ENCODE measurements around the gene SEMA4D.
"Not testable (repeated sequence)": the region's sequence is repeated elsewhere in the genome, so short reads cannot be mapped to it uniquely, and the experiment has no call there.

Gene SEMA4D

DNA sequence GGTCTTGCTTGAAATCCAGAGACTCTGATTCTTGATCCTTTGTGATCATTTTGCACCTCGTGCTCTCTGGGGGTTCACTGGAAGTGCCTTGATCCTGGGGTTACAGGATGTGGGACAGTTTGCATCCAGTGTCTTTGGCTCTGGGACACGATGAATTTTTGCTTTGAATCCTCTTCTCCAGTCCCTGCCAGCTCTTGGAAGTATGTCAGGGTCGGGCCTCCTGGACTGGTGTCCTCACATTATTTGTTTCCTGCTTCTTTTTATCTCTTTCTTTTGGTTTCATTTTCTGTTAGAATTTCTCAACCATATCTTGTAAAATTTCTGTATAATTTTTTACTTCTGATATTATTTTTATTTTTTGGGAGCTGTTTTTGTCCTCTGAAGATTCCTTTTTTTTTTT lies 145.5 kb downstream of the SEMA4D start:
- no peak for DNase-seq (ENCODE audit: low spot score)

DNA sequence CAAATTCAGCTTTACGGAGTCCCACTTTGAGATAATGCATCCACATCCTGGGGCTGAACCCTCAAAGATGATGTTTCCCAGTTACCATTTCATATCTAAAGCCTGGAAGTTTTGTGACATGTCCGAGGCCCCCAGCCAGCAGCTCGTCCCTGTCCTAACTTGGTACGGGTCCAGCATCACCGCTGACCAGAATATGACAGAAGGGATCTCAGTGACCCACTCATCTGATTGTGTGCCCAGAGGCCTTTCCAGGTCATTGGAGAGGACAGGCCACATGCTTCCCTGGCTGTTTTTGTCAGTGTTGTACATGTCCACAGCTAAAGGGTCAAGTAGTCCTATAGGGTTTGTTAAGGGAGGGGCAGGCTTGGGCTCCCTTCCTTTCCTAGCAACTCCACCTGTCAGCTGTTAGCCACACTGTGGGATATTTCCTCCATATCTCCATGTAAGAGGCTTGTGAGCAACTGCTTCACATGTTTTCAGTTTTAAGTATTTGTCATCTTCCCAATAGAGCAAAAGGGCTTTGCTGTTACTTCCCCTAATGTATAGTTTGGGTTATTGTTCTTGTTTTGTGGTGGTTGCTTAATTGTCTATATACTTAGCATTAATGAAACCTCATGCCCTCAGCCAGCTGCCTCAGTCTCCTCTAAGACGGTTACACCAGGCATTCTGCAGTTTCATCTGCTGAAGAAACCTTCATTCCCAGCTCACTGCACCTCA lies 146.2 kb downstream of the SEMA4D start:
- DNase-seq (ENCODE audit: low spot score): no peak

DNA sequence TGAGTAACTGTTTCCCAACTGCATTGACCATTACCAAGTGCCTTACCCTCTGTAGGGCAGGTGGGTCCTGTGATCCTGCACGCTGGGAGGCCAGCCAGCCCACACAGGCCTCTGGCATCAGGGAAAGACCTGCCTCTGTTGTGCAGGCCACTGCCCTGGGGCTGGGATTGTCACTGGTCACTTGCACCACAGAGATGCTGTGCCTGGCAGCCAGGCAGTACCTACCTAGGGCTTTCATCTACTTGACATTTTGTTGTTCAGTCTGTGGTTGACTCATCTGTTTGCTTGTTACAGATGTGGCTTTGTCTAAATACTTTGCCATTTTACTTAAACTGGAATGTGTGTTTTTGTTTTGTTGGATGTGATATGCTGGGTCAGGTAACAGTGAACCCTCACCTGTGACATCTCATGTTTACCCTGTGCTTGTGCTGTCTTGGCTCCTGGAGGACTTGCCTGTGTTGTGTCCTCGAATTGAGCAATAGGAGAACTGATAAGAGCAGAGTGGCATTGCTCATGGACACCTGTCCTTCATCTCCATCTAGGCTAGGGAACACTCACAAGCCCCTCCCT lies 146.8 kb downstream of the SEMA4D start:
- no peak for DNase-seq (ENCODE audit: low spot score)

DNA sequence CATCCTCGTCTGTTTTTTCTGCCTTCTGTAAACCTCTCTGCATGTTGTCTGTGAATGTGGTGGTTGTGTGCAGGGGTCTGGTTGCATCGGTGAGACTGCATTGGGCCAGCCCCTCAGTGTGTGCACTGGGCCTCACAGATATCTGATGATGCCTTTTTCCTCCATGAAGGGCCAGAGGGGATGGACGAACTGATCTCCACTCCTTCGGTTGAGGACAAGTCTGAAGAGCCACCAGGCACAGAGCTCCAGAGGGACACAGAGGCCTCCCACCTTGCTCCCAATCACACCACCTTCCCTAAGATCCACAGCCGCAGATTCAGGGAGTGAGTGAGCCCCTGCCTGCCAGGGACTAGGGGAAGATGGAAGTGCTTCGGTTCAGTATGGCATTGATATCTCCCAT lies 148.3 kb downstream of the SEMA4D start:
- DNase-seq (ENCODE audit: low spot score): no peak

DNA sequence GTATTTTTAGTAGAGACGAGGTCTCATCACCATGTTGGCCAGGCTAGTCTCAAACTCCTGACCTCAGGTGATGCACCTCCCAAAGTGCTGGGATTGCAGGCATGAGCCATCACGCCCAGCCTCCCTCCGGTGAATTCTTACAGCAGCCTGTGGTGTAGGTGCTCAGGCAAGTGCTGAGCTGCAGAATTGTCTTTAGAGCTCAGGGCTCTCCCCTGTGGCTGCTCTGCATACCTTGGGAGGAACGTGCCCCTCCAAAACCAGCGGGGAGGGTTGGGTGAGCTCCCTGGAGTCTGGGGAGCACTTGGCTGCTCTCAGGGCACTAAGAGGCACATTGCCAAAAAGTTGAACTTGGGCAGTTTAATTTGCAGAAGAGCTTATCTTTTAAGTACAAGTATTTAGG lies 150.3 kb downstream of the SEMA4D start:
- no peak for DNase-seq (ENCODE audit: low spot score)

DNA sequence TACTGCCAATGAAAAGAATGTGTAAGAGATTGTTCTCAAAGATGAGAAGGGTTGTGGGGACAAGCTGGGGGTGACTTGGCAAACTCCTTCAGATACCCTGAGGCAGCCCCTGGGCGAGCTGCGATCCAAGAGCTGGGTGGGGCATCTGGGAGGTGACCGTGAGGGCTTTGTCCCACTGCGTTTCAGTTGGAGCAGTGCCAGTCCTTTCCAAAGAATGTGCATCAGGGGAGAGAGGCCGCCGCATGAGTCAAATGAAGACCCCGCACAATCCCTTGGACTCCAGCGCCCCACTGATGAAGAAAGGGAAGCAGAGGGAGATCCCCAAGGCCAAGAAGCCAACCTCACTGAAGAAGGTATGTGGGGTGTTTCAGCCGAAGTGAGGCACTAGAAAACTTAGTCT lies 151.2 kb downstream of the SEMA4D start:
- no peak for DNase-seq (ENCODE audit: low spot score)

DNA sequence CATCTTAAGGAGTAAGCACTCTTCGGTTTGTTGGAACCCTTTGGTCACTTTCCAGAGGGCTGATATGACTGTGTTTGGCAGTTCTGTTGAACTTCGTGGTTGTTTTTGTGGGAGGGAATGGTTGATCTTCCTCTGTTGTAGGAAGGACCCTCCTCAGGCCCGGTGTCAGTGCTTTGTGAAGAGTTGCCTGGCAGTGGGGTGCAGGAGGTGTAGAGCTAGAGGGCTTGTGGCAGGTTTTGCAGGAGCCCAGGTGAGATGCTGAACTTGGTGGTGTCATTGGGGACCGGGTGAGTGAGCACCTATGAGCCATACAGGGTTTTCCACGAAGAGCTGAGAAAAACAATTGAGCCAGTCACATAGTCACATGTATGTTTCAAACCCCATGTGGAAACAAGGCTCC lies 152.4 kb downstream of the SEMA4D start:
- no peak for DNase-seq (ENCODE audit: low spot score)

DNA sequence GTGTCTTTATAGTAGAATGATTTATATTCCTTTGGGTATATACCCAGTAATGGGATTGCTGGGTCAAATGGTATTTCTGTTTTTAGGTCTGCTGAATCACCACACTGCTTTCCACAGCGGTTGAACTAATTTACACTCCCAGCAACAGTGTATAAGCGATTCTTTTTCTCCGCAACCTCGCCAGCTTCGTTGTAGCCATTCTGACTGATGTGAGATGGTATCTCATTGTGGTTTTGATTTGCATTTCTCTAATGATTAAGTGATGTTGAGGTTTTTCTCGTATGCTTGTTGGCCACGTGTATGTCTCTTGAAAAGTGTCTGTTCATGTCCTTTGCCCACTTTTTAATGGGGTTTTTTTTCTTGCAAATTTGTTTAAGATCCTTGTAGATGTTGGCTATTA lies 154.1 kb downstream of the SEMA4D start:
- not testable (repeated sequence) for DNase-seq (ENCODE audit: low spot score)

DNA sequence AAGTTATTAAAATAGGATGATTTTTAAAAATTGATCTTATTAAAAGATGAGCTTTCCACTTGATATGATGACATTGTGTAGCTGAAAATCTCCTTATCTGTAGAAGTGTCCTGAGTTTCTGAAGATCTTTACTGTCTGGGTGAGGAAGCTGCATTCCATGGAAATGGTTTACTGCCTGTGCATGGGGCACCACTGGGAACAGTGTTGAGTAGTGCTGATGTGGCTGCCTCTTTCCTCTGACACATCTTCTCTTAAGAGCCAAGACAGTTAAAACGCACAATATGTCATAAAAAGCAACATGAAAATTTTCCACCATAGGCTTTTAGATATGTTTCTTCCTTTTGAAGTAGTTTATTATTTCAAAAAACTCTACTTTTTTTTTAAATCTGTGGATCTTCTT lies 155.0 kb downstream of the SEMA4D start:
- DNase-seq (ENCODE audit: low spot score): no peak

DNA sequence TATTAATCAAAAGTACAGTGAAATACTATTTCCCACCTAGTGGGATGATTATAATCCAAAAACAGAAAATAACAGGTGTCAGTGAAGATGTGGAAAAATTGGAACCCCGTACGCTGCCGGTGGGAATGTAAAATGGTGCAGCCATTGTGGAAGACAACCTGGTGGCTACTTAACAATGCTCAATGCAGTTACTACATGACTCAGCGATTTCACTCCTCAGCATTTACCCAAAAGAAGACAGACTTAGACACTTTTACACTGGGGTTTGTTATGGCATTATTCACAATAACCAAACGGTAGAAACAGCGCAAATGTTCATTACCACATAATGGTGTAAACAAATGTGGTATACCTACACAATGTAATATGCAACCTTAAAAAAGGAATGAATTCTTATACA lies 155.7 kb downstream of the SEMA4D start:
- DNase-seq (ENCODE audit: low spot score): no peak

DNA sequence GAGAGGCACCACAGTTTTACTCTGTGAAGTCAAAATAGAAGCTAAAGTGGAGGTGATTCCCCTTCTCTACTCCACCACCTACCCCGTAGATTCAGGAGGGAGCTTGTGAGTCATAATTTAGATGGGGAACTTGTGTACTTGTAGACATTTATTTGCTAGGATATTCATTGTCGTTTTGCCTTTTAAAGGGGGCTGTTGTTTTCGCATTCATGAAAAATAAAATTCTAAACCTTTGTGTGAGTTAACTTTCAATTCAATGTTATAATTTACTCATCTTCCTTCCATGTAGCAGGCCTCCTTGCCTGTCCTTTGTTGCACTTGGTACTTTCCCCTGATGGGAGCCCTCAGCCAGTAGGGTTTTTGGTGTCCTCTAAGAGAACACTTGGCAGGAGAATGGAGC lies 157.6 kb downstream of the SEMA4D start:
- no peak for DNase-seq (ENCODE audit: low spot score)

DNA sequence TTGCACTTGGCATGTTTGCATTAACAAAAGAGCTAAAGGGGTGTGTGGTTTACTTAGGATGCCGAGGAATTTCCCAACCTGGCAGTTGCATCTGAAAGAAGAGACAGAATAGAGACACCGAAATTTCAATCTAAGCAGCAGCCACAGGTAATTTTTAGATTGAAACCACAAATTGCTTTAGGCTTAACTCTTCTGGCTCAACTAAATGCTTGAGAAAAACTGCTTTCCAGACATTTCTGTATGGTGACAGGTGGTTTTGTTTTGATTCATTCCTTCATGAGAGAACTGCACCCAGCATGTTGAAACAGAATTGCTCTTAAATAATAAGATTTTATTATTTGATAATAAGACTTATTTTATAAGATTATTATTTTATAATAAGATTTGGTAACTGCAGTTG lies 158.1 kb downstream of the SEMA4D start:
- no peak for DNase-seq (ENCODE audit: low spot score)

DNA sequence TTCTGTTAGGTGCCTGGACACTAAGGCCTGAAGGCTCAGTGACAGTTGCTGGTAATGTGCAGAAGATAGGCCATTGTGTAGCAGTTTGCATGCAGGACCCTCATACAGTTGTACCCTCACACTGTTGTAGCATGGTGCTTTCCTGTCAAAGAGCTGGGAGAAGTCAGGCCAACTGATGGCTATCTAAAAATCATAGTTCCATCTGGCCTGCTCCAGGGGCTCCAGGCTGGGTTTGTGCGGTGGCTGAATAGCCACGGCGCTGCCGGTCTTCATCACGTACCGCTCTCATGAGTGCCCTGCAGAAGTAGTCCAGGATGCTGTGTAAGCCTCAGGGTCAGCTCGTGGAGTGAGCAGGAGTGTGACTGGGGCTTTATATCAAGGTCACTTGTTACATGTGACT lies 167.4 kb downstream of the SEMA4D start:
- DNase-seq (ENCODE audit: low spot score): no peak

DNA sequence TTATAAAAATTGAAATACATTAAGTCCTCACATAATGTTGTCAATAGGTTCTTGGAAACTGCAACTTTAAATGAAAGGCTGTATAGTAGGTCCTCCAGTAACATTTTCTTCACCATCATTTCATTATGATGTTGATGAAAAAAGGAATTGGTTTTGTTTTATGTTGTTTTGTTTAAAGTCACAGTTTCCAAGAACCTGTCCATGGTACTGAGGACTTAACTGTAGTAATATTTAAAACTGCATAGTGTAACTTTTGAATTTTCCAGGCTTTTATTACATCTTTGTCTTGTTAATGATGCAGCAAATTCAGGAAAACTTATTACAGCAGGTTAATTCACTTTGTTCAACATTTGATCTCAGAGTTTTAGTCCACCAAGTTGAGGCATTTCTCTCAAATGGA lies 168.0 kb downstream of the SEMA4D start:
- no peak for DNase-seq (ENCODE audit: low spot score)

DNA sequence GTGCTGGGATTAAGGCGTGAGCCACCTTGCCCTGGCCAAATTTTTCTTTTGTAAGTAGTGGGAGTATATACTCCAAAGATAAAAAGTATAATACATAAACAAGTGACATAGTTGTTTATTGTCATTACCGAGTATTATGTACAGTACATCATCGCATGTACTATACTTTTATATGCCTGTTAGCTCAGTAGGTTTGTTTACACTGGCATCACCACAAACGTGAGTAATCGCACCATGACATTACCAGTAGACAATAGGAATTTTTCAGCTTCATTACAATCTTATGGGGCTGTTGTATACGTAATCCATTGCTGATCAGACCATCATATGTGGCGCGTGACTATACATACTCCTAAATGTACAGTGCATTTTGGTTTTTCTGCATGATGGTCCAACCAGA lies 169.8 kb downstream of the SEMA4D start:
- DNase-seq (ENCODE audit: low spot score): no peak

DNA sequence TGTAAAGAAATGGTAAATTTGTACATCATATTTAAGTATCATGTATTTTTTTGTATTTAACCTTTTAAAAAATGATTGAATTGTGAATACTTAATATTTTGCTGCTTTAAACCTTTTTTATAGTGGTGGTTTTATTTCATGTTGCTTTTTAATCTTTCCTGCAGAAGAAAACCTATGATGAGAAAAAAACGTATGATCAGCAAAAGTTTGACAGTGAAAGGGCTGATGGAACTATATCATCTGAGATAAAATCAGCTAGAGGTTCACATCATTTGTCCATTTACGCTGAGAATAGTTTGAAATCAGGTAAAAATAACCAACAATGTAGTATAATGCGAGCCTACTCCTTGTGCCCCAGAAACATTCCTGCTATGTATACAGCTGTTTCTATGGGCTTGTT lies 172.2 kb downstream of the SEMA4D start:
- no peak for DNase-seq (ENCODE audit: low spot score)

DNA sequence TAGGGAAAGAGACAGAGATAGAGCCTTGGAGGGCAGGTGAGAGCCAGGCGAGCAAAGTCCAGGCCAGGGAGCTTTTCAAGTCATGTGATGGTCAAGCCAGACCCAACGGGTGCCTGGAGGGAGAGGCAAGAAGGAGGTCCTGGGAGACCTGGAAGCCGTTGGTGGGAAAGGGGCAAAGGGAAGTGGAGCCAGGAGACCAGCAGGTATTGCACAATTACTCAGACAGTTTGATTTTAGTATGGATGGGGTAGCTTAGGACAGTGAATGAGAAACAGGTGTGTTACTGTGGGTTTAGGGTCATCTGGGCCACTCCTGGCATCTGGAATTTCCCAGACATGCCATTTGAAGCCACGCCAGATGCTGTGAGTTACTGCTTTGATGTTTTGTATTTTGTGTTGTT lies 174.5 kb downstream of the SEMA4D start:
- DNase-seq (ENCODE audit: low spot score): no peak

DNA sequence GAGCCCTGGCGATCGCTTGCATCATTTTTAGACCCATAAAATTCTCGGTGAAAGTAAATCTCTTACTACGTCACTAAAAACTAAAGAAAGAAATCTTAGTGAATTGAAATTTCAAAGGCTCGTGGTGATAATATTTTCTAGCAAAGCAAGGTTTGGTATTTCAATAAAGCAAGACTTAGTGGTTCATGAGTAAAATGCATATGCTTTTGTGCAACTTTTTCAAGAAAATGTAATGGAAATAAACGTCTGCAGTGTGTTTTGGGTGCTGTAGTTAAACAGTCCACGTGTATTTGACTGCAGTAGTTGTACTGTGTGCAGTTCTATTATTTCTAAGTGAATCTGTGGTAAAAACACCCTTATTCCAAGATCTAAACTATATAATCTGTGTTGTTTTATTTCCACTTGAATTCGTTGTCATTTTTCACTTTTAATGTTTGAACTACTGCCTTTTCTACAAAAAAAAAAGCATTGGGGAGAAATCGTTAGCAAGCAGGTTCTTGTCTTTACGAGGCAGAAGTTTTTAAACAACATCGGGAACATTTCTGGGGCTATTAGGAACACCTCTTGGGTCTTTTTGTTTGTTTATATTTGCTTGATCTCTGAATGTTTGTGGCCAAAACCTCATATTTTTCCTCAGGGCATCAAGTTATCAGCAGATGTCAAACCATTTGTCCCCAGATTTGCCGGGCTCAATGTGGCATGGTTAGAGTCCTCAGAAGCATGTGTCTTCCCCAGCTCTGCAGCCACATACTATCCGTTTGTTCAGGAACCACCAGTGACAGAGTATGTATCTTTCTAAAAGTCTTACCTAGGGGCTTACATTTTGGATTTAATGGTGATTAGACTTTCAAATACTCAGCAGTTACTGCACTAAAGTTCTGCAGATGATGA lies 178.7 kb downstream of the SEMA4D start:
- peak; percentile 38 for DNase-seq (ENCODE audit: low spot score)

DNA sequence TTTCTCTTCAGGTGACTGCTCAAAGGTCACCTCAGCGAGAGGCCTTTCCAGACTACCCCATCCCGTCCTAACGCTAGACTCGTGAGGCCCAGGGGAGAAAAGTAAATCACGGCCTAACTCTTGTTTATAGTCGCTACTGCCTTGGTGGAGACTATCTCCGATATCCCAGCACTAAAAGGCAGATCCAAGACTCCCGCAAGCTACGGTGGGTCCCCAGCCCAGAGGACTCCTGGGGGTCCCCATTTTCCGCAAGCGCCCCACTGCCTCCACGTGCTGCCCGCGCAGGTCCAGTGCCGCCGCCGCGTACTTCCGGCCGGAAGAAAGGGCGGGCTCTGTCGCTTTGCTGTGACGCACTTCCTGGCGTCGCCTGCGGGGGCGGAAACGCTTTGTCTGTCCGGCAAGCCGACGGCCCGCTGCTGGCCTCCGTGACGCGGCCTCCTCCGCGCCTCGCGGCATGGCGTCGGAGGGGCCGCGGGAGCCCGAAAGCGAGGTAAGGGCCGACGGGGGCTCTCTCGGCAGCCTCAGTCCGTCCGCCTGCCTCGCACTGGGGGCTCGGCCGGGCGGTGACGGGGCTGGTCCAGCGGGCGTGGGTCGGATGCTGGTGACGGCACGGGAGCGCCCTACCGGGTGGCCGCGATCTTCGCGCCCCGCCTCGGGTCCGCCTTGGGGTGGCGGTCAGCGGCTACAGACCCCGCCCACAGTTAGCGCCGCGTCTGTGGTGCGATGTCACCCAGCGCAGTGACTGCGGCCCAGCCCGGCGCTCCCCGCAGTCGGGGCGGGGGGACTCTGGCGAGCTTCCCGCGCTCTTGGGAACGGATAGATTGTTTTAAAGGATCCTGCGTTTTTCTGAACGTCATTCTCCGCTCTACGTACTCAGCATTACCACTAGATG lies 179.5 kb downstream of the SEMA4D start, which contains the start of gene SECISBP2:
Gene SECISBP2, plus strand, starts transcription at position 378 of the 892 bp plus-strand sequence. Its CDS starts 77 bp downstream, at position 455.
- peak; percentile 95 for DNase-seq (ENCODE audit: low spot score)

DNA sequence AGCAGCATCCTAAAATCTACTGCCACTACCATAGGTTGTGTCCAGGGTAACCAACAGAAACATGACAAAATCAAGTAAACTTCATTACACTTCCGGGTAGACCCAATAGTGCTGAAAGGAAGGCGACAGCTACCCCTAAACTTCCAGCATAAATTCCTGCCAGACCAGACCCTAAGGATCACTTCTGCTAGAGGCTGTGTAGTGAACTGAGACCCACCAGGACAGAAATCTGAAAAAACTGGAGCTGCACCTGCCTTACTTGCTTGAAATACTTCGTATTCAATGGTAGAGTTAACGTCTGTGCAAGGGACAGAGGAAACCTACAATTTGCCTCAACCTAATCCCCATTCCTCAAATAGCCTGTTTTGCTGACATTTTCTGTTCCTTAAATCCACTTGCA lies 180.6 kb downstream of the SEMA4D start:
- no peak for DNase-seq (ENCODE audit: low spot score)

DNA sequence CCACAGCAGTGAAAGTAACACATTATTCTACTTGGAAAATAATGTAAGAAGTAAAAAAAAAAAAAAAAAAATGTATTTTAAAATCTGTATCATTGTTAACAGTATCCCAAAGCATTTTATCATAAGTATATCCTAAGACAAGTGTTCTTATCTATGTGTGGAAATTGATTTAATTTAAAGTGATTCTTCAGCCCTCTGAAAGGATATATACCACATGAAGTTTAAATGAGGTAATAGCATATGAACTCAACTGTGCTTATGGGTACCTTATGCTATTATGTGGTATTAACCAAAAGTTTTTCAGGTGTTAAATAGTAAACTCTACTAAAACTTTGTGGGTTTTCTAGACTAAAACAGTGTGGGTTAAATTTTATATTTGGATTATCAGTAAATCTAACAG lies 182.4 kb downstream of the SEMA4D start:
- no peak for DNase-seq (ENCODE audit: low spot score)

DNA sequence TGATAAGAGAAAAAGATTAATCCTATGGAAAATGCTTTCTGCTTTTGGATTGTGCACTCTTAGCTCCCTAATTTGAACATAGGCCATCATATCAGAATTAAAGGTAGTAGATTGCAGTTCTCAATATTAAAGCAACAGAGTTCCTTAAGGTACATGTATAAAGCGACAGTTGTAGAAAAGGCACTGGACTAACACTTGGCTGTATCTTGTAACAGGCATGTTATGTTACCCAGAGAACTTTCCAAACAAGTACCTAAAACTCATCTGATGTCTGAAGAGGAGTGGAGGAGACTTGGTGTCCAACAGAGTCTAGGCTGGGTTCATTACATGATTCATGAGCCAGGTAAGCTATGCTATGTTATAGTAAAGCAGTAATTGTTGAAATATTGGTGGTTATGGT lies 183.0 kb downstream of the SEMA4D start:
- no peak for DNase-seq (ENCODE audit: low spot score)

All from pons (tissue), 1 donor.